K562 (cell line): ENCODE results near the gene GPR55. TPM values are rescaled to one million over a fixed set of nuclear protein-coding genes. Genes with fewer than 3 reads are reported as not detected.

Experiments
- ATAC-seq: fragments of 200-7000 bp; cut with Tn5 transposase; 3 replicates; pipeline ENCODE4 v1.9.1; 2020; ENCODE audit warnings: moderate library complexity
- BruUV-seq: library from RNA; stranded (reverse); fragments of 400-500 nt; replicated peaks from 2 replicates; lab custom pipeline; 2021; lab: Mats Ljungman, UMichigan
- CTCF ChIA-PET: fragments of 300-600 bp; formaldehyde crosslinking; extraction: SDS; loops from one replicate; lab custom pipeline; 2021; ENCODE audit warnings: low intra/inter-chr PET ratio; lab: Yijun Ruan, JAX
- POLR2A ChIA-PET: fragments of 300-600, 350-650 bp; sonication (Branson Sonifier 250); formaldehyde crosslinking; extraction: SDS; loops from one replicate; lab custom pipeline; 2021; ENCODE audit warnings: antibody characterized with exemption, inconsistent platforms; lab: Yijun Ruan, JAX
- DNase-seq, 4 experiments: peaks; one replicate each; pipeline versions ENCODE4 v3.0.0 to v3.0.0-alpha.2; 2011 to 2018; ENCODE audit warnings: low spot score in 3 of 4, mixed read lengths in 3 of 4; ENCODE audit errors: extremely low read depth in 1 of 4
- FAIRE-seq: peaks from 2 replicates; lab custom pipeline; 2011; peaks lifted over from hg19 to GRCh38; lab: Jason Lieb, UNC
- H2AFZ ChIP-seq: 2 replicates; pipeline ENCODE4 v1.6.0; 2011; ENCODE audit warnings: low read depth, low read length, control low read depth, inconsistent platforms
- H3K27ac ChIP-seq: fragments of 200-600 bp; 3 replicates; pipeline ENCODE4 v1.8.0; 2011; ENCODE audit warnings: low read depth, mild to moderate bottlenecking, control low read depth, inconsistent platforms, low read length, moderate library complexity, mixed read lengths; ENCODE audit errors: extremely low read depth
- H3K27me3 ChIP-seq, 2 experiments: fragments of 300-600 bp in 1 of 2; 2 replicates in 1 of 2; 3 replicates in 1 of 2; pipeline versions ENCODE4 v1.6.0 to v1.8.0; 2011; ENCODE audit warnings: inconsistent platforms in 2 of 2, low read length in 2 of 2, mild to moderate bottlenecking in 1 of 2, mixed read lengths in 1 of 2, moderate library complexity in 1 of 2; ENCODE audit not compliant: control insufficient read depth in 2 of 2, insufficient read depth in 2 of 2
- H3K36me3 ChIP-seq: fragments of 300-600 bp; 3 replicates; pipeline ENCODE4 v1.8.0; 2011; ENCODE audit warnings: mild to moderate bottlenecking, low read length, inconsistent platforms; ENCODE audit not compliant: control insufficient read depth, insufficient read depth
- H3K4me1 ChIP-seq, 2 experiments: fragments of 200-600 bp in 1 of 2; replicated peaks in 1 of 2; 2 replicates in 1 of 2; 3 replicates in 1 of 2; pipeline versions ENCODE4 v1.5.1 to v1.8.0; 2011; ENCODE audit warnings: inconsistent platforms in 2 of 2, low read length in 2 of 2, mild to moderate bottlenecking in 1 of 2, mixed read lengths in 1 of 2, moderate library complexity in 1 of 2; ENCODE audit not compliant: control insufficient read depth in 2 of 2, insufficient read depth in 2 of 2
- H3K4me2 ChIP-seq: 2 replicates; pipeline ENCODE4 v1.6.1; 2011; ENCODE audit warnings: low read length, control low read depth, inconsistent platforms, mixed read lengths; ENCODE audit not compliant: insufficient read depth
- H3K4me3 ChIP-seq: fragments of 200-600 bp; sonication (generic), shearing (Covaris generic); 2 replicates; pipeline ENCODE4 v1.5.1; 2016; ENCODE audit warnings: control low read depth, inconsistent platforms
- H3K79me2 ChIP-seq: fragments of 200-600 bp; 3 replicates; pipeline ENCODE4 v1.8.0; 2011; ENCODE audit warnings: low read length, inconsistent platforms; ENCODE audit not compliant: control insufficient read depth, insufficient read depth
- H3K9ac ChIP-seq, 2 experiments: 2 replicates each; pipeline versions ENCODE4 v1.6.0 to v1.6.1; 2011; ENCODE audit warnings: low read depth in 2 of 2, low read length in 2 of 2, control low read depth in 1 of 2, inconsistent platforms in 1 of 2, mild to moderate bottlenecking in 1 of 2, mixed read lengths in 1 of 2; ENCODE audit not compliant: insufficient read depth in 1 of 2
- H3K9me1 ChIP-seq: one replicate; pipeline ENCODE4 v1.6.0; 2011; ENCODE audit warnings: inconsistent platforms, mild to moderate bottlenecking, low read length, moderate library complexity; ENCODE audit not compliant: control insufficient read depth, insufficient read depth
- H3K9me3 ChIP-seq: replicated peaks from 2 replicates; pipeline ENCODE4 v1.5.1; 2011; ENCODE audit warnings: low read depth, low read length, inconsistent platforms; ENCODE audit not compliant: control insufficient read depth, insufficient read depth
- H4K20me1 ChIP-seq: replicated peaks from 2 replicates; pipeline ENCODE4 v1.6.1; 2011; ENCODE audit warnings: low read length, inconsistent platforms, mixed read lengths; ENCODE audit not compliant: control insufficient read depth, insufficient read depth
- HIVEP1 ChIP-seq: fragments of 250-450 bp; sonication (Bioruptor Pico); IDR thresholded peaks from 2 replicates; pipeline ENCODE4 v1.4.0; 2020; ENCODE audit warnings: mild to moderate bottlenecking
- ILK ChIP-seq: fragments of 450-650 bp; IDR thresholded peaks from 2 replicates; pipeline ENCODE4 v1.6.1; 2016; ENCODE audit warnings: missing genetic modification characterization, low read depth, mild to moderate bottlenecking, missing compliant biosample characterization, moderate library complexity, borderline replicate concordance
- PCBP2 ChIP-seq: fragments of 200-400 bp; formaldehyde crosslinking; IDR thresholded peaks from 2 replicates; pipeline ENCODE4 v1.6.1; 2018; ENCODE audit warnings: low read length, low read depth, mild to moderate bottlenecking, moderate library complexity; ENCODE audit not compliant: poor library complexity, severe bottlenecking
- SAFB2 ChIP-seq: fragments of 200-400 bp; formaldehyde crosslinking; IDR thresholded peaks from 2 replicates; pipeline ENCODE4 v1.6.1; 2018; ENCODE audit warnings: borderline replicate concordance, low read length, low read depth, moderate library complexity; ENCODE audit not compliant: severe bottlenecking
- WGBS: fragments of 100-300 bp; shearing (Covaris generic); methylation state at CpG from one replicate; pipeline ENCODE4 v1.1.6; 2016; ENCODE audit warnings: low coverage, mixed read lengths; ENCODE audit not compliant: insufficient coverage; ENCODE audit errors: missing lambda C conversion rate; 5-methylcytosine and 5-hydroxymethylcytosine counted together
- in situ Hi-C: fragments of 300-500 bp; cut with MboI; formaldehyde crosslinking; loops from 4 replicates; pipeline ENCODE4 v1.15.0; 2018; ENCODE audit warnings: inconsistent platforms, mixed read lengths
- intact Hi-C: fragments of 100-400 bp; cut with micrococcal nuclease; formaldehyde crosslinking; loops from 2 replicates; pipeline ENCODE4 v1.14.2; 2022
- polyA plus RNA-seq, 8 experiments: library from polyadenylated mRNA; depleted of rRNA in 4 of 8; stranded (reverse) in 5 of 8; unstranded in 3 of 8; fragments of >200 nt; fragmentation: Nextera tagmentation in 2 of 8; fragmentation: Illumina TruSeq in 1 of 8; extraction: Ambion mirVana in 2 of 8; extraction: Trizol in 1 of 8; gene quantifications; 2 replicates each; pipeline versions ENCODE4 v1.2.1 to v1.2.3, GENCODE V29; 2011 to 2014; ENCODE audit warnings: inconsistent platforms in 1 of 8, missing spikeins in 1 of 8
- total RNA-seq, 7 experiments: library from RNA; depleted of rRNA in 6 of 7; stranded (reverse); fragments of >200 nt in 6 of 7; fragmentation: Illumina TruSeq in 2 of 7; extraction: Trizol in 2 of 7; gene quantifications; 2 replicates each; pipeline versions ENCODE4 v1.2.1 to v1.2.3, GENCODE V29; 2011 to 2021; ENCODE audit warnings: low replicate concordance in 1 of 7
- TF ChIP-seq, protein P1 (sequence below), 2 experiments: fragments of 250-450 bp in 1 of 2; fragments of 450-650 bp in 1 of 2; sonication (Bioruptor Pico) in 1 of 2; IDR thresholded peaks; 2 replicates each; pipeline versions ENCODE4 v1.6.1 to v1.8.0; 2016 to 2021; ENCODE audit warnings: mild to moderate bottlenecking in 2 of 2, moderate library complexity in 2 of 2, missing compliant biosample characterization in 1 of 2, missing genetic modification characterization in 1 of 2

GPR55 gene
- total and polyA plus RNA-seq, 9 of the 15 experiments (the other 6 are each of a cell fraction or from before 2014, with no cell fraction given), result 0.11 to 0.49 (median 0.27) TPM

DNA sequence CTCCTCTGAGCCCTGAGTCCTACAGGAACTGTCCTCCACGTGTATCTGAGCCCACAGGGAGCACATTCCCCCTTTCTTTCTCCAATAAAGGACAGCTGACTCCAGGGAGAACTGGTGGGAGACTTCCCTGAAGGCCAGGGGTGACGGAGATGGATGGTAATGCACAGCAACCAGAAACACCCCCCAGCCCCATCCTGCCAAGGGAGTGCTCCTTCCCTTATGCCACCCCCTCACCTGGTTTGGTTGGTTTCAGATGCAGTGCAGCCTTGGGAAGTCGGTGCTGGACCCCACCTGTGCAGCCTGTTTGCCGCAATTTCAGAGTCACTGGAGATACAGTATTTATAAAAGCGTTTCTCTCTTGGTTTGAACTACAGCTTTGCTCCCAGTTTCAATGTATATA lies 24.0 kb downstream of the GPR55 start:
- Histone ChIP-seq H3K4me2 (no peak overlapping the region), H3K9me1 (no peaks in the 10 kb centered on the region), H3K4me3 (no peak overlapping the region), H3K9me3 (no peaks in the 10 kb centered on the region), H3K9ac (no peak overlapping the region), H3K4me1 (peaks cover 6% of the 10 kb centered on the region in 2 experiments; a peak in 3 of 5 replicates), H3K27ac (no peak overlapping the region), H3K36me3 (no peaks in the 10 kb centered on the region), H3K27me3 (peaks cover 6 to 23% of the 10 kb centered on the region in 2 experiments; a peak in 4 of 5 replicates), H3K79me2 (no peaks in the 10 kb centered on the region), H4K20me1 (no peaks in the 10 kb centered on the region), H2AFZ (no peak overlapping the region)
- TF ChIP-seq ILK (tag) (no peak), HIVEP1 (CRISPR knock-in tag) (no peak), SAFB2 (no peak), PCBP2 (no peak)
- TF ChIP-seq, protein P1, sequence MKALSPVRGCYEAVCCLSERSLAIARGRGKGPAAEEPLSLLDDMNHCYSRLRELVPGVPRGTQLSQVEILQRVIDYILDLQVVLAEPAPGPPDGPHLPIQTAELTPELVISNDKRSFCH (CRISPR knock-in tag; IDR thresholded peaks at IDR 0.05), result no peak
- TF ChIP-seq, protein P1 (tag; IDR thresholded peaks at IDR 0.05), result no peak
- CTCF ChIA-PET, result interaction anchor here (0.6 kb wide), 1 partner anchor 498 kb away, joined by 3 read pairs; no protein-coding TSS in a partner anchor
- intact Hi-C loops (loop anchor here (10.0 kb wide), 1 partner anchor 154 kb away; the partner anchor contains the start of gene PSMD1), in situ Hi-C loops (no loop called here)
- no peak for DNase-seq
- no peak for ATAC-seq
- no TSS peak for BruUV-seq
- POLR2A ChIA-PET, result interaction anchor here (0.6 kb wide), 1 partner anchor 185 kb away, joined by 3 read pairs; no protein-coding TSS in a partner anchor
- no peak for FAIRE-seq
- 0% methylated on average over 3 of the region's 5 CpGs for WGBS
